Activated naive CD4-positive, alpha-beta T cell treated with anti-CD3 and anti-CD28 coated beads, Interleukin-2, amount 50 U/mL, for 16 hours (primary cell): ENCODE data around the gene SRP54.
A peak's percentile ranks its signal among the peaks of the same experiment; 100 is the strongest.
"Not testable (repeated sequence)": the region's sequence is repeated elsewhere in the genome, so short reads cannot be mapped to it uniquely, and the experiment has no call there.

Source experiments
- DNase-seq: peaks from one replicate; pipeline ENCODE4 v3.0.0-alpha.2; 2020

SRP54 gene

DNA sequence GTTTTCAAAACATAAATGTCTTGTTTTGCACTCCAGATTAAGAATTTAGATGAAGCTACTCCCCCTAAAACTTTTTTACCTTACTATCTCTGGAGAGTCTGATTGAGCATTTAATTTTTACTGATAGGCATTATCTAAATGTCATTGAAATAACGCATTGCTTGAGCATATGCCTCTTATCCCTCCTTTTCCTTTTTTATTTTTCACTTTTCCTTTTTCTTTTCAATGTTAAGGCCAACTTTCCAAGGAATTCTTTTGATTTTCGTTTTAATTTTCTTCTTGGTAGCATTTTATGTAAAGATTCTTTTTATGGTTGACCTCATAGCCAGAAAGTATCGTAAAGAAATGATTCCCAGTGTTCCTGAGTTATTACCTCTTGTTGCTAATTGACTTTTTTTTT lies 2.9 kb downstream of the SRP54 start:
- no peak for DNase-seq

DNA sequence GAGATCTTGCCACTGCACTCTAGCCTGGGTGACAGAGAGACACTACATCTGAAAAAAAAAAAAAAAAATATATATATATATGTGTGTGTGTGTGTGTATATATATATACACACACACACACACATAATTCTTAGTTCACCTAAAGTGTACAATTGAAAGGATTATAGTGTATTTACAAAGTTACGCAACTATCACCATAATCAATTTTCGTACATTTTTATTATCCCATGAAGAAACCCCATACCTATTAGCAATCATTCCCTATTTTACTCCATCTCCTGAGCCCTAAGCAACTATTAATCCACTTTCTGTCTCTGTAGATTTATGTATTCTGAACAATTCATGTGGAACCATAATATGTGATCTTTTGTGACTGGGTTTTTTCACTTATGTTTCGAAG lies 4.4 kb downstream of the SRP54 start:
- DNase-seq: no peak

DNA sequence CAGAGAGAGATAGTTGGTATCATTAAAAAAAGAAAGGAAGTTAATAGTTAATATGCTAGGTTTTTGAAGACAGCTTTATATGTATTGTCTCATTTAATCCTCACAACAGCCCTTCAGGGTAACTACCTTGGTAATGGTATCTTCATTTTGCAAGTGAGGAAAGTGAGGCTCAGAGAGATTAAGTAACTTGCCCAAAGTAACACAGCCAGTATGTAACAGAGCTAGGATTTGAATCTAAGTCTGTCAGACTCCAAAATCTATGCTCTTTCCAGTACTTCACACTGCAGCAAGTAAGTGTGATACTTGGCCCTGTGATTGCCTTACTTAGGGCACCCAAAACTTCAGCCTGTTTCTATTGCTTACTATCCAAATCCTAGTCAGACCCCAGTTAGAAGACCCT lies 7.0 kb downstream of the SRP54 start:
- DNase-seq: no peak

DNA sequence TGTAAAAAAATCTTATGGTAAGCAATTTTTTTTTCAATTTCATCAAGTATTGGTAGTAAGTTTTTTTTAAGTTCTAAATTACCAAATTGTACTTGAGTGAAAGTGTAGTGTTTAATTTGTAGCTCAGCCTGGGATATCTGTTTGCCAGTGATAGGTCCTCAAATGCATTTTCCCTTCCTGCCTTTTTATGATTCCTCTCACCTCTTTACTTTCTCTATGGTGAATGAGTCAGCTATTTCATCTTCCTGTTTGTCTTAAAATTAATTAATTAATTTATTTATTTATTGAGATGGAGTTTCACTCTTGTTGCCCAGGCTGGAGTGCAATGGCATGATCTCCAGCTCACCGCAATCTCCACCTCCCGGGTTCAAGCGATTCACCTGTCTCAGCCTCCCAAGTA lies 10.6 kb downstream of the SRP54 start:
- no peak for DNase-seq

DNA sequence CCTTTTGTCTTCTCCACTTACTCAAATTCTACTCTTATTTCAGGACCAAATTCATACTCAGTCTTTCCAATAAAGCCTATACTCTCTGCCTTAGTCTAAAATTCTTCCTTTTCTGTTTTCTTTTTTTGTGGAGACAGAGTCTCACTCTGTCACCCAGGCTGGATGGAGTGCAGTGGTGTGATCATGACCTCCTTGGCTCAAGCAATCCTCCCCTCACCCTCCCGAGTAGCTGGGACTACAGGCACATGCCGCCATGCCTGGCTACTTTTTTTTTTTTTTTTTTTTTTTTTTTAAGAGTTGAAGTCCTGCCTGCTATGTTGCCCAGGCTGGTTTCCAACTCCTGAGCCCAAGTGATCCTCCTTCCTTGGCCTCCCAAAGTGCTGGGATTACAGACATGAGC lies 11.9 kb downstream of the SRP54 start:
- no peak for DNase-seq

DNA sequence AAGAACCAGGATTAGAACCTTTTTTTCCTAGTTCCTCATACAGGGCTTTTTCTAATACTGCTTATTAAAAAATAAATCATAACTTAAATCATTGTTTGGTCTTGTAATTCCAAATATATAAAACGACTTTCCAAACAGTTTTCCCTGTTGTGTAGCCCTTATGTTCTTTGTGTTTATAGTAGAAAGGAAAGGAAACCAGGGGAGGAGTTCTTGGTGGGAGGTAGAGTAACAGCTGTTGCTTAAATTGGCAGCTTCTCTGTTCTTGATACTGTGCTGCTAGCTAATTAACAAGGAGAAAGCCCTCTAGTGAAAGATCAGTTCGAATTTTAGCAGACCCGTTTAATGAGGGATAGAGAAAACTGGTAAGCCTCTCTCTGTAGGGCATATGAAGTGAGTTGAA lies 15.0 kb downstream of the SRP54 start:
- no peak for DNase-seq

DNA sequence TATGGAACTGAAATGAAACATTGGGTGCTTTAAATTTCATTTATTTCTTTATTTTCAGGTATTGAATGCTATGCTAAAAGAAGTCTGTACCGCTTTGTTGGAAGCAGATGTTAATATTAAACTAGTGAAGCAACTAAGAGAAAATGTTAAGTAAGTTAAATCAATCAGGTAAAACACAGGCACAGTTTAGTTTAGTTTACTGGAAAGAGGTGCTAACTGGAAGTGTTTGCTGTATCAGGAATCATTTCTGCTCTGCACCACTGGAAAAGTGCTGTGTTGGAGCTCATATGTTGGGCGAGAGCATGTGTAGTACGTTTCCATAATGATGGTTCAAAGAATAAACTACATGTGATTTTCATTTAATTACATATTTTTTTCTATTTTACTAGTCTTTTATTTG lies 16.7 kb downstream of the SRP54 start:
- DNase-seq: no peak

DNA sequence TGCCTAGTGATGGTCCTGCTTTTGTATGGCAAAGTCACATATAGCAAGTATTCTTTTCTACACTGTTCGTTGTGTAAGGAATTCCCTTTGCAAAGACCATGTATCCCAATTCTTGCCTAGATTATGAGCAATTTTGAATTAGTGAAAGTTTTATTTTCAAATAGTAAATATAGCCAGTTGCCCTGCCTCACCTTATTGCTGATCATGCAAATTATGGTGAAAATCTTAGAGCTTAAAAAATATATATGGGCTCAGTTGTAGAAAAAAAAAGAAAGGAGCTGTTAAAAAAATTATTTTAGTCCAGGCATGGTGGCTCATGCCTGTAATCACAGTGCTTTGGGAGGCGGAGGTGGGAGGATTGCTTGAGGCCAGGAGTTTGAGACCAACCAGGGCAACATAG lies 18.8 kb downstream of the SRP54 start:
- DNase-seq: no peak

DNA sequence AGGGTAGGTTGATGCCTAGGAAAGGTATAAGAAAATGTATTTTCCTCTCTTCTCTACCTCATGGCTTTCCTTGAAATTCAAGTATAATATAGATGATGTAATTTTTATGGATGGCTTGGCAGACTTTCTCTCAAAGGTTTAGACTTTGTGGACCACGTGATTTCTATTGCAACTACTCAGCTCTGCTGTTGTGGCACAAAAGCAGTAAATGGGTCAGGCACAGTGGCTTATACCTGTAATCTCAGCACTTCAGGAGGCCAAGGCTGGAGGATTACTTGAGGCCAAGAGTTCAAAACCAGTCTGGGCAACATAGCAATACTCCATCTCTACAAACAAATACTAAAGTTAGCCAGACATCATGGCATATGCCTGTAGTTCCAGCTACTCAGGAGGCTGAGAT lies 22.0 kb downstream of the SRP54 start:
- DNase-seq: no peak

DNA sequence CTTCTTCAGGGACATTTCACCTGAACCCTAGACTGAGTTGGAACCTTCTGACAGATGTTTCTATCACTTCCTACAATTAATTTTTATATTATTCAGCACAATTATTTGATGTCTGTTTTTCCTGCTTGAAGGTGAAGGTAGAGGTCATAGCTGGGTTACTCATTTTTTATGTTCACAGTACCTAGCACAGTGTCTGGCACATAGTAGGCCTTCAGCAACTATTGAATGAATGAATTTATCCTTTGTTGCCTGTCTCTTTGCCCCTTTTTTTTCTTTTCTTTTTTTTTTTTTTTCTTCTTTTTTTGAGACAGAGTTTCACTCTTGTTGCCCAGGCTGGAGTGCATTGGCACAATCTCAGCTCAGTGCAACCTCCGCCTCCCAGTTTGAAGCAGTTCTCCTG lies 33.8 kb downstream of the SRP54 start:
- DNase-seq: no peak

DNA sequence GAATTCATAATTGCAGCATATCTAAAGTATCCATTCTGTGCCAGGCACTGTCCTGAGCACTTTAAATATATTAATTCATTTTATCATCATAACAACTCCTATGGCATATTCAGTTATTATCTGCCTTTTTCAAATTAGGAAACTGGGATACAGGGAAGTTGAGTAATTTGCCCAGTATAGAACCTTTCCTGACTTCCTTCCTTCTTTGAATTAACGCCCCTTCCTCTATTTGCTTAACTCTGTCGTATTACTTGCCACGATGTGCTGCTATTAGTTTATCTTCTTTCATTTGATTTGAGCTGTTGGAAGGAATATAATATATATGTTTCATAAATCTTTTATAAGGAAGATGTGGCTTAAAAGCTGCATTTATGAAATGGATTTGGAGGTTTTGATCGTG lies 37.9 kb downstream of the SRP54 start:
- DNase-seq: no peak

DNA sequence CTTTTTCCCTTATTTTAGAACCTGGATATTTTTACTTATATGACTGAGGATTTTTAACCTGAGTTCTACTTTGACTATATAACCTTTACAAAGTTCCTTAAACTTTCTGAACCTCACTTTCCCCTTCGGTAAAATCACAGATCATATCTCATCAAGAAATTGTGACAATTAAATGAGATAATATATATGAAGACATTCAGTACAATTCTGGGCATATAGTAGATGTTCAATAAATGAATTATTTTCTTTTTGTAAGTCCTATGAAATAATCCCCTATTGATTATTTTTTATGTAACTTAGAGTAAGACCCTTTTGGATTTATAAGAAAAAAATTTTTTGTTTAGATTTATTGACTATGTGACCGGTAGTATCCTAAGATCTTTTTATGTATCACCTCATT lies 45.6 kb downstream of the SRP54 start:
- no peak for DNase-seq

DNA sequence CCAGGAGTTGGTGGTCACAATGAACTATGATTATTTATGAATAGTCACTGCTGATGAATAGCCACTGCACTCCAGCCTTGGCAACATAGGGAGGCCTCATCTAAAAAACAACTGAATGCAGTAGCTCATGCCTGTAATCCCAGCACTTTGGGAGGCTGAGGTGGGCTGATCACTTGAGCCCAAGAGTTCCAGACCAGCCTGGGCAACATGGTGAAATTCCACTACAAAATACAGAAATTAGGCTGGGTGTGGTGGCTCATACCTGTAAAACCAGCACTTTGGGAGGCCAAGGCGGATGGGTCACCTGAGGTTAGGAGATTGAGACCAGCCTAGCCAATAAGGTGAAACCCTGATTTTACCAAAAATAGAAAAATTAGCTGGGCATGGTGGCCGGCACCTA lies 49.8 kb downstream of the SRP54 start:
- no peak for DNase-seq

DNA sequence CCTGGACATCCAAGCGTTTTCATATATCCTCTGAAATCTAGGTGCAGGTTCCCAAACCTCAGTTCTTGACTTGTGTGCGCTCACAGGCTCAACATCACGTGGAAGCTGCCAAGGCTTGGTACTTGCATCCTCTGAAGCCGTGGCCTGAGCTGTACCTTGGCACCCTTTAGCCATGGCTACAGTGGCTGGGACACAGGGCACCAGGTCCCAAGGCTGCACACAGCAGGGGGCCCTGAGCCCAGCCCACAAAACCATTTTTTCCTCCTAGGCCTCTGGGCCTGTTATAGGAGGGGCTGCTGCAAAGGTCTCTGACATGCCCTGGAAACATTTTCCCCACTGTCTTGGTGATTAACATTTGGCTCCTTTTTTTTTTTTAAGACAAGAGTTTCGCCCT lies 51.6 kb downstream of the SRP54 start:
- no peak for DNase-seq

DNA sequence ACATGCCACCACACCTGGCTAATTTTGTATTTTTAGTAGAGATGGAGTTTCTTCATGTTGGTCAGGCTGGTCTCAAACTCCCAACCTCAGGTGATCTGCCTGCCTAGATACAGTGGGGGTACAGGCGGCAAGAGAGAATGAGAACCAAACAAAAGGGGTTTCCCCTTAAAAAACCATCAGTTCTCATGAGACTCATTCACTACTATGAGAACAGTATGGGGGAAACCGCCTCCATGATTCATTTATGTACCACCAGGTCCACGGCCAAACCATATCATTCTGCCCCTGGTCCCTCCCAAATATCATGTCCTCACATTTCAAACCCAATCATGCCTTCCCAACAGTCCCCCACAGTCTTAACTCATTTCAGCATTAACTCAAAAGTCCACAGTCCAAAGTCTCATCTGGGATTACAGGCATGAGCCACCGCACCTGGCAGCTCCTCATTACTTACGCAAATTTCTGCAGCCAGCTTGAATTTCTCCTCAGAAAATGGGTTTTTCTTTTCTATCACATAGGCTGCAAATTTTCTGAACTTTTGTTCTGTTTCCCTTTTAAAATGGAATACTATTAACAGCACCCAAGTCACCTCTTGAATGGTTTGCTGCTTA lies 52.3 kb downstream of the SRP54 start:
- DNase-seq: not testable (repeated sequence)

DNA sequence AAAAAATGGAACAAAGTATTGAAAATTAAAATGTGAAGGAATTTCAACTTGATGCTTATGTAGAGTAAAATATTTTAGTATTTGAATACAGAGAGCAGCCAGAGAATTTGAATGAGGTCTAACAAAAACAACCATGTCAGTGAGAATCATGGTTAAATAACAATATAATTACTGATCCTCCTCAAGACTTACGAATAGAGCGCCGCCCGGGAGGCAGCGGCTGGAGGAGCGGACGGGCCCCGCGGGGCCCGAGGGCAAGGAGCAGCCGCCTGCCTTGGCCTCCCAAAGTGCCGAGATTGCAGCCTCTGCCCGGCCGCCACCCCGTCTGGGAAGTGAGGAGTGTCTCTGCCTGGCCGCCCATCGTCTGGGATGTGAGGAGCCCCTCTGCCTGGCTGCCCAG lies 55.5 kb downstream of the SRP54 start:
- DNase-seq: not testable (repeated sequence)

DNA sequence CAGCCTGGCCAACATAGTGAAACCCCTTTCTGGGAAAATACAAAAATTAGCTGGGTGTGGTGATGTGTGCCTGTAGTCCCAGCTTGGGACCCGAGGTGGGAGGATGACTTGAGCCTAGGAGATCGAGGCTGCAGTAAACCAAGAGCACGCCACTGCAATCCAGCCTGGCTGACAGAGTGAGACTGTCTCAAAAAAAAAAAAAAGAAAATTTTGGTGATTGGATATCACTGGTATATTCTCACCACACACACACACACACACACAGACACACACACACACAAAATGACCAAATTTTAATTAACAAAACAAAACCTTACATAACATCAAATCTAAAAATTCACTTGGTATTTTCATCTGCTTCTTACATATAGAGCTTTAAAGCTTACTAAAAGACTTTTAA lies 59.8 kb downstream of the SRP54 start:
- no peak for DNase-seq

DNA sequence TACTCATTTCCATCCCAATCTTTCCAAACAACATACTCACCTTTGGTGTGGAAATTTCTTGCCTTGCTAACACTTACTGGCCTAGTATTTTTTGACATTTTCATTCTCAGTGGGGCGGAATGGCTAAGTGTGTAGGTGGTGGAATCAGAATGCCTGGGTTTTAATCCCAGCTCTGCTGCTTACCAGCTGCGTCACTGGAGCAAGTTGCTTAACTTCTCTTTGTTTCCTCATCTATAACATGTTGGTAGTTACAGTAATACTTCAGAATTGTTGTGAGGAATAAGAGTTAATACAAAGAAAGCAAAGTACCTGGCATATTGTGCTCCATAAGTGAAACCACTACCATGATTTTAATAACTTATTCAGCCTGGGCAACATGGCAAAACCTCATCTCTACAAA lies 60.3 kb downstream of the SRP54 start:
- no peak for DNase-seq

DNA sequence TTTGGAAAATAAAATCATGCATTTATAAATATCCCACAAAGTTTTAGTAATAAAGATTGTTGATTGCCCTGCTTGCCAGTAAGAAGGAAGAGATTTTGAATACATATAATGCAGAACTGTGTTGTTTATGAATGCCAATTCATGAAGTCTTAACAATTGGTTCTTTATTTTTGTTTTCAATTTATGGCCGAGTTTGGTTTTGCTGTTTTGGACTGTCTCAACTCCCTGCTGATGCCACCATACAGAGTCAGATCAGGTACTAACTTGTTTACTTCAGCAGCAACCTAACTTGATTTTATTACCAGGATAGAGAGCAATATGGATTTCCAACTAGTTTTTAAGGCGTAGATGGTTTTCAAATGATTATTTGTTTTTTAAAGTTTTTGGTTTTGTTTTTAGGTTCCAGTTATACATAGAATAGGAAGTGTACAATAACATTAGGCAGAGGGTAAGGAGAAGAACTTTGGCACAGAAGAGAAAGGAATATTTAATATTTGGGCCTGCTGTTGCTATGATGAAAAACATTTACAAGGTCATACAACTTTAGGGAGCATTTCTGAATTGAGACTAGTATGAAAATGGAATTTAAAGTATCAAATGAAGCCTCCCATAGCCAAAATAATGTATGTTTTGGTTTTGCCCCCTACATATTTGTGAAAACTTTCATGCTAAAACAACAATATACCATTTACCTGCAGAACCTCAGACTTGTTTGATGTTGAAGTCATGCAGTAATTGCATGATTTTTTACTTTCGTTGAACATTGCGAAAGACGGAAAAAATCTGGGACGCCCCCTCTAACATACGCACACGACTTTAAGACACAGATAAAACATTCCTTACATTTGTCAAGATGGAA lies 62.4 kb downstream of the SRP54 start:
- DNase-seq: no peak

DNA sequence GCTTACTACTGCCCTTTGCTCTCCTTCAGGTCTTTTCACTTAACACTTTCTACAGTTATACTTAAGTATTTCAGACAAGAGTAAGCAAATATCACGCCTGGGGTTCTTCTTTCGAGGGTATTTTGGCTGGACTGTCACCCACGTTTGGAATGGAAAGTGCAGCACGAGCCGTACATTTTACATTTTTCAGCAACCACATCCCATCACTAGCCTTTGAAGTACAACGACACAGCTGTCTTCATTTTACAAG lies 62.9 kb downstream of the SRP54 start:
- no peak for DNase-seq

DNA sequence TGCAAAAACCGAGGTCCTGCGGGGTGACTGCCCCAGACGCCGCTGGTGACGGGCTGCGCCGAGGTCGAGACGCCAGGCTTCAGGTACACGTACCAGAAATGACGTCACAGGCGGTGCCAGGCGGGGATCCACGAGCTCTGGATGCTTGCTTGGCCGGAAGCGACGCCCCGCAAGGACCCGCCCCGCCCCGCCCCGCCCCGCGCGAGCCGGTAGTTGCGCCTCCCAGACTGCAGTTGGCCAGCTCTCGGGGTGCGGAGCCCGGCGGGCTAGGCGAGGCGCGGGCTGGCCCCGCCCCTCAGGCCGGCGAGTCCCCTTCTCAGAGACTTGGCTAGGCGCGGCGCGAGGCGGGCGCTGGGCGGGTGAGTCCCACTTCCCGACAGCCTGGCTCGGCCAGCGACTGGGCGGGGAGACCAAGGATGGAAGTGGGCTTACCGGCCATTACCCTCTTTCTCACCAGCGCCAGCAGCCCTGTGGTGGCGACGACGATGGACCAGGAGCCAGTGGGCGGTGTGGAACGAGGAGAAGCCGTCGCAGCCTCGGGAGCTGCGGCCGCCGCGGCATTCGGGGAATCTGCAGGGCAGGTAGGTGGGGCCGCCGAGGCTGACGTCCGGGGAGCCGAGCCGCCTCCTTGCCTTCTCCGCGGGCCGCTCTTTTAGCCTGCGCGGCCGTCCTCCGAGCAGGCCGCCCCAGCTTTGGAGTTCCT lies 63.4 kb downstream of the SRP54 start, which contains the start of gene FAM177A1:
Gene FAM177A1, plus strand, starts transcription at position 225 of the 703 bp plus-strand sequence. Its CDS starts 192 bp downstream, at position 417.
- peak; percentile 97 for DNase-seq

DNA sequence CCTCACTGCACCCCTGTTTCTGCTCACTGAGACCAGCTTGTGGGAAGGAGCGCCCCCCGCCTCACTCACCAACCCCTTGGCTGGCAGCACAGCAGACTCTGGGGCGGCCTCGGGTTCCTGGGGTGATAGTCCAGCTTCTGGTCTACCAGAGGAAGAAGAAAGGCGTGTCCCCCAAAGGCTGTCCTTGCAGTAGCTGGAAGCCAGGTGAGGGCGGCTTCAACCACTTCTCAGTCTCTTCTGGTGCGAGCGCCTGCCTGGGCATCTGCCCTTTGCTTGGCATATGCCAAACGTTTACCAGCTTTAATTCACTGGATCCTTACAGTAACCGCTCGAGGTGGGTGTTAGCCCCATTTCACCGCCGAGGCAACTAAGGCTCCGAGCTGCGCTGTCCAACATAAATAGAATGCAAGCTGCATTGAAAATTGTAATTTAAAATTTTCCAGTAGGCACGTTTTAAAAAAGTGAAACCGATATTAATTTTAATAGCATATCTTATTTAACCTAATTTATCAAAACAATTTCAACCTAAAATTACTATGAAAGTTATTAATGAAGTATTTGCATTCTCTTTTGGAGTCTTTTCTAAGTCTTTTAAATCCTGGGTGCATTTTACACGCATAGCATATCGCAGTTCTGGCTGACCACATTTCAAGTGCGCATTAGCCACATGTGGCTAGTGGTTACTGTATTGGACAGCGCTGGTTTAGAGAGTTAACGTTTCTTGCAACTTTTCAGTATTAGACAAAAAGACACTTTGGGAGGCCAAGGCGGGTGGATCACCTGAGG lies 64.2 kb downstream of the SRP54 start:
- no peak for DNase-seq

DNA sequence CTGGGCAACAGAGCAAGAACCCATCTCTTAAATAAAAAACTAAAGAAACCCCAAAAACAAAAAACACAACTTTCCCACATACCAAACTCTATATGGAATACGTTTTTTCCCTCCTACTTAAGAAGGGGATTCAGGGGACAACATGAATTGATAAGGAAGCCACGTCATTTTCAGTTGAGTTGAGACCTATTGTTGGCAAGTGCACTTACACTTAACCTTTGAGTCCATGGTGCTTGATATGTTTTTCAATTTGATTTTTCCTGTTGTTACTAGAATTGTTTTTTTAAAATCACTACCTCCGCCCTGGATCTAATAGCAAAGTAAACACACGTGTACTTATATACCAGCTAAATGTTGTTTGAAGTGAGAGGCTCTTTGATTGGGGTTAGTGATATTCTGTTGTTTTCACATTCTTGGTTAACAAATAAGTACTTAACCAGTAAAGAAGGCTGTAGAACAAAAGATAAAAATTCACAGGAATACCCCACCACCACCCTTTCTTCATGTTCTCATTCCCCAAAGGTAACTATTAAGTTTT lies 65.3 kb downstream of the SRP54 start:
- DNase-seq: no peak
